Activated naive CD8-positive, alpha-beta T cell (primary cell): ENCODE results near the gene OR2AE1.
"Not testable (repeated sequence)": the region's sequence is repeated elsewhere in the genome, so short reads cannot be mapped to it uniquely, and the experiment has no call there.

ENCODE experiments used
- H3K27ac Mint-ChIP-seq: one replicate; pipeline ENCODE4 v1.8.0; 2021; ENCODE audit warnings: mixed read lengths
- H3K27me3 Mint-ChIP-seq: one replicate; pipeline ENCODE4 v1.8.0; 2021; ENCODE audit warnings: mixed read lengths
- H3K36me3 Mint-ChIP-seq: one replicate; pipeline ENCODE4 v1.8.0; 2021; ENCODE audit warnings: mixed read lengths
- H3K4me1 Mint-ChIP-seq: one replicate; pipeline ENCODE4 v1.8.0; 2021; ENCODE audit warnings: low read depth, mixed read lengths
- H3K4me3 Mint-ChIP-seq: one replicate; pipeline ENCODE4 v1.8.0; 2021; ENCODE audit warnings: mild to moderate bottlenecking, mixed read lengths
- H3K9me3 Mint-ChIP-seq: one replicate; pipeline ENCODE4 v1.8.0; 2021; ENCODE audit warnings: low read depth, mixed read lengths

OR2AE1 gene, protein sequence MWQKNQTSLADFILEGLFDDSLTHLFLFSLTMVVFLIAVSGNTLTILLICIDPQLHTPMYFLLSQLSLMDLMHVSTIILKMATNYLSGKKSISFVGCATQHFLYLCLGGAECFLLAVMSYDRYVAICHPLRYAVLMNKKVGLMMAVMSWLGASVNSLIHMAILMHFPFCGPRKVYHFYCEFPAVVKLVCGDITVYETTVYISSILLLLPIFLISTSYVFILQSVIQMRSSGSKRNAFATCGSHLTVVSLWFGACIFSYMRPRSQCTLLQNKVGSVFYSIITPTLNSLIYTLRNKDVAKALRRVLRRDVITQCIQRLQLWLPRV

DNA sequence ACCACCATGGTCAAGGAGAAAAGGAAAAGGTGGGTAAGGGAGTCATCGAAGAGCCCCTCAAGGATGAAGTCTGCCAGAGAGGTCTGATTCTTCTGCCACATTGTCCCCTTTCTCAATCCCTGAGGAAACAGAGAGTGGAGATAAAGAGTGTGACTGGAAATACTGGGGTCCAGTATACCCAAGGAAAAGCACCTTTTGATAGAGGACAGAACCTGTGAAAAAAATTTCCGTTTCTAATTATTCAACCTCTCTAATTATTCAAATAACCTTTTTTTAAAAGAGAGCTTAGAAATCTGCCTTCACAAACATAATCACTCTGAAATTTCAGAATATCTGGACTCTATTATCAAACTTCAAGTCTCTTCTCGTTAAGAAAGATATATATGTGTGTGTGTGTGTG, at the start of gene OR2AE1:
Gene OR2AE1, minus strand, starts transcription at position 101 of the 400 bp plus-strand sequence. Its CDS starts 0 bp downstream, at position 101.
- Mint-ChIP-seq H3K4me3 (no peak within 1 kb of the TSS), H3K27me3 (no peaks in the 10 kb centered on the region), H3K9me3 (no peaks in the 10 kb centered on the region), H3K27ac (no peak within 1 kb of the TSS), H3K36me3 (peaks cover 12% of the 10 kb centered on the region), H3K4me1 (peaks cover 3% of the 10 kb centered on the region)

DNA sequence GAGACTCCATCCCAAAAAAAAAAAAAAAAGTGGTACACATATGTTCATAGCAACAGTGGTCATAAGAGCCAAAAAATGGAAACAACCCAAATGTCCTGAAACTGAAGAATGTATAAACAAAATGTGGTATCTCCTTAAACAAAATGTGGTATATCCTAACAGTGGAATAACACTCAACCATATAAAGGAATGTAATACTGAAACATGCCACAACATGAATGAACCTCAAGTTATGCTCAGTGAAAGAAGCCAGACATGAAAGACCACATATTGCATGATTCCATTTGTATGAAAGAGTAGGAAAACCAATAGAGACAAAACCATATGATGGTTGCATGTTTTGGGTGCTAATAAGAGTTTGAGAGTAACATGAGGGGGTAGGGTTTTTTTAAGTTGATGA, 49.5 kb upstream of the OR2AE1 start:
- H3K27me3 Mint-ChIP-seq, result peaks cover 8% of the 10 kb centered on the region
- H3K4me1 Mint-ChIP-seq, result peaks cover 35% of the 10 kb centered on the region
- H3K27ac Mint-ChIP-seq, result no peak overlapping the region
- H3K9me3 Mint-ChIP-seq, result no peaks in the 10 kb centered on the region
- peaks cover 4% of the 10 kb centered on the region for H3K36me3 Mint-ChIP-seq
- no peak overlapping the region for H3K4me3 Mint-ChIP-seq

DNA sequence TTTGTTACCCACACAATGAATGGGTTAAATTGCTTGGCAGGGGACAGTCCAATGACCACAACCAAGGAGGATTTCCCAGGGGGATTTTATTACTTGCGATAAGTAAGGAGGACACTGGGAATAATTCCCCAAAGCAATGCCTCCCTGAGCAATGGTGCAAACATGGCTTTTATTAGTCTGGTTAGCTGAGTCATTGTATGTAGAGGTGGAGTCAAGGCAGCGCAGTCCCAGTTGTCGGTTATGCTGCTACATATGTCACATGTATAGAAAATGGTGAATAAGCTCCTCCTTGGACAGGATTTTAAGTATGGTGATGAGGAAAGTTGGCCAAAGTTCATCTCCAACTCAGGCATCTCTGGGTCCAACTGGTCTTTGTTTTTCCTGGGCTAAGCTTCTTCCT, 46.4 kb upstream of the OR2AE1 start:
- peaks cover 24% of the 10 kb centered on the region for H3K4me1 Mint-ChIP-seq
- H3K27ac Mint-ChIP-seq, result no peak overlapping the region
- H3K27me3 Mint-ChIP-seq, result peaks cover 8% of the 10 kb centered on the region
- H3K36me3 Mint-ChIP-seq, result peaks cover 9% of the 10 kb centered on the region
- H3K9me3 Mint-ChIP-seq, result no peaks in the 10 kb centered on the region
- H3K4me3 Mint-ChIP-seq, result no peak overlapping the region

DNA sequence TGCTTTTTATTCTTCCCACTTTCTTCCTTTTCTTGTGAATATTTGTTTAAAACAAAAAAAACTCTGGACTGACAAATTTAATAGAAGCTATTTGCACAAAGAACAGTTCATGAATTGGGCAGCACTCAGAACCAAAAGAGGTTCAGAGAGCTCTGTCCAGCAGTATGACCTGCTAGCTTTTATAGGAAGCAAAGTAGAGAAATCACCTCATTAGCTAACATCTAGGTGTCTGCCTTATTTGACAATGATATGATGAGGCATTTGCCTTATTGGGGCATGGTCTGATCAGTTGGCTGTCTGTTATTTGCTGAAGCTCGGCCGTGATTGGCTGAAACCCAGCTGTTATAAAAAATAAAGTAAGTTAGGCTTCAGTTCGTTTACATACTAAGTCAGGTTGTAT, 43.3 kb upstream of the OR2AE1 start:
- H3K9me3 Mint-ChIP-seq, result no peaks in the 10 kb centered on the region
- peaks cover 13% of the 10 kb centered on the region for H3K36me3 Mint-ChIP-seq
- H3K27me3 Mint-ChIP-seq, result no peaks in the 10 kb centered on the region
- H3K27ac Mint-ChIP-seq, result peak overlapping the region; percentile 99
- peaks cover 44% of the 10 kb centered on the region for H3K4me1 Mint-ChIP-seq
- peak overlapping the region; percentile 99 for H3K4me3 Mint-ChIP-seq

DNA sequence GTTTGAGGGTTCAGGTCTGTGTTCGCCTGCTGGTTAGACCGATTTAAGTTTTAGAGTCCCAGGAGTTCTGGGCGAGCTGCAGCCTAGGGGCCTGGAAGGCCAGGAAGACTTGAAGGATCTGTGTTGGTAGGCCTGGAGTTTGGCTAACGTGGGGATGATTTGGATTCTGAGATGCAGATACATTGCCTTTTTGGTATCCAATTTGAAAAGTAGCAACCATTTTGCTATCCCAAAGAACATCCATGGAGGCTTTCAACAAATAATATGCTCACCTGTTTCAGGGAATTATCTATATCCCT, 42.9 kb upstream of the OR2AE1 start:
- H3K4me1 Mint-ChIP-seq, result peaks cover 47% of the 10 kb centered on the region
- peaks cover 13% of the 10 kb centered on the region for H3K36me3 Mint-ChIP-seq
- H3K27ac Mint-ChIP-seq, result peak overlapping the region; percentile 99
- H3K9me3 Mint-ChIP-seq, result no peaks in the 10 kb centered on the region
- peak overlapping the region; percentile 99 for H3K4me3 Mint-ChIP-seq
- no peaks in the 10 kb centered on the region for H3K27me3 Mint-ChIP-seq

DNA sequence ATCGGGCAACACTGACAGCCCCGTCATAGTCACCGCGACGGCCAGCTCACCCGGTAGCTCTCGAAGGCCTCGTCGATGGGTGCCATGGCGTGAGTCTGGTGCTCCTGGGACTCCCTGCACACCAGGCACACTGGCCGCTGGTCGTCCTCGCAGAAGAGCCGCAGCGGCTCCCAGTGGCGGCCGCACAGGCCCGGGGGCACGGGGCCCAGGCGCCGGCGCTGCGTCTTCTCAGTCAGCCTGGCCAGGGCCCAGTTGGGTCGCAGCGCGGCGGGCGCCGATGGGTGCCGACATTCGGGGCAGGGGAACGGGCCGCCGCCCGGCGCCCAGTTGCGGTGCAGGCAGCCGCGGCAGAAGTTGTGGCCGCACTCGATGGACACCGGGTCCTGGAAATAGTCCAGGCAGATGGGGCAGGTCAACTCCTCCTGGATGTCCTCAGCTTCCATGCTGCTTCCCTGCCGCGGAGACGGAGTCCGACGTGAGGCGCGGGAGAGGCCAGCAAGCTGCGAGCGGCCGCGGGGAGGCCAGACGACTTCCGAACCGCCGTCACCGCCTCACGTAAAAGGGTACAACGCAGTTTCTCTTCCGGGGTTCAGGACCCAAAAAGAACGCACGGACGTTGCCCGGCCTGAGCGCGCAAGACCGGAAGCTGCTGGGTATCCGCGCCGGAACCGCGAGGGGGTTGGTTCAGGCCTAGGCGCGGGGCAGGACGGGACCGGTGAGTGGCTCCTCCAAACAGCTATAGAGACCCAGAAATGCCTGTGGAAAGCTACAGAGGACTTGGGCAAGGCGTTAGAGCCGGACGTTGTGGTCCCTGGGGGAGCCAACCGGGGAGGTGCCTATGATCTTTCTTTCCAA, 42.4 kb upstream of the OR2AE1 start, which contains the start of gene TRIM4:
Gene TRIM4, minus strand, starts transcription at position 572 of the 855 bp plus-strand sequence. Its CDS starts 129 bp downstream, at position 443.
- peak within 1 kb of the TSS; percentile 99 for H3K27ac Mint-ChIP-seq
- H3K4me1 Mint-ChIP-seq, result peaks cover 52% of the 10 kb centered on the region
- no peaks in the 10 kb centered on the region for H3K27me3 Mint-ChIP-seq
- peaks cover 13% of the 10 kb centered on the region for H3K36me3 Mint-ChIP-seq
- H3K4me3 Mint-ChIP-seq, result peak within 1 kb of the TSS; percentile 99
- no peaks in the 10 kb centered on the region for H3K9me3 Mint-ChIP-seq

DNA sequence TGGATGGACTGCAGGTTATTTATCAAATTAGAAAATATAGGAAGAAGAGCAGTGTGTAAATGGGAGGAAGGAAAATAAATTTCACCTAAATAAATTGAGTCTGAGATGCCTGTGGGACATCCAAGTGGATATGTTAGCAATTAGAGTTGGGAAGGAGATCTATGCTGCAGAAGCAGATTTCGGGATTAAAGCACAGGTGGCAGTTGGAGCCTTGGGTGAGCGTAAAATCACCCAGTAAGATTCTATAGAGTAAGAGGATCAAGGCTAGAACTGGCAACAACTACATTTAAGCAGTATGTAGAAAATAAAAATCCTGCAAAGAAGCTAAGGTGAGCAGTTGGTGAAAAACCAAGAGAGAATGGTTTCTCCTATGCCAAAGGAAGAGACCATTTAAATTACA, 34.1 kb upstream of the OR2AE1 start:
- H3K36me3 Mint-ChIP-seq, result no peaks in the 10 kb centered on the region
- H3K4me1 Mint-ChIP-seq, result peaks cover 52% of the 10 kb centered on the region
- H3K9me3 Mint-ChIP-seq, result no peaks in the 10 kb centered on the region
- H3K27ac Mint-ChIP-seq, result no peak overlapping the region
- H3K27me3 Mint-ChIP-seq, result no peaks in the 10 kb centered on the region
- H3K4me3 Mint-ChIP-seq, result no peak overlapping the region

DNA sequence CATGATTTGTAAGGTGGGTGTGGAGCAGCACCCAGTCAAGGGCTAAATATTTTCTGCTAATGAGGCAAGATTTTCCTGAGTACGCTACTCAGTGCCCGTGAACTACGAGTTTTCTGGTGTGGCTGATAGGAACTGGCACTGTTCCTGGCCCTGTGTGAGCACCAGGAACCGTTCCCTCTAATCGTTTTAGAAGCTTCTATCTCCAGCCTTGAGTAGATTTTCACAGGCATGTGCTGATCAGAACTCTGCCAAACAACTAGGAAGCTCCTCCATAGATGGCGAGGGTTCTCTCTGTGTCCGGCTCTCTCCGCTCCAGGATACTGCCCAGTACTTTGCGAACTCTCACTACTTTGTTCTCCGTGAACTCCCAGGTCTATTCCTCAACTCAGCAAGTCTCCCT, 24.7 kb upstream of the OR2AE1 start:
- peaks cover 21% of the 10 kb centered on the region for H3K36me3 Mint-ChIP-seq
- no peak overlapping the region for H3K4me3 Mint-ChIP-seq
- H3K9me3 Mint-ChIP-seq, result no peaks in the 10 kb centered on the region
- no peak overlapping the region for H3K27ac Mint-ChIP-seq
- peaks cover 7% of the 10 kb centered on the region for H3K4me1 Mint-ChIP-seq
- H3K27me3 Mint-ChIP-seq, result no peaks in the 10 kb centered on the region

DNA sequence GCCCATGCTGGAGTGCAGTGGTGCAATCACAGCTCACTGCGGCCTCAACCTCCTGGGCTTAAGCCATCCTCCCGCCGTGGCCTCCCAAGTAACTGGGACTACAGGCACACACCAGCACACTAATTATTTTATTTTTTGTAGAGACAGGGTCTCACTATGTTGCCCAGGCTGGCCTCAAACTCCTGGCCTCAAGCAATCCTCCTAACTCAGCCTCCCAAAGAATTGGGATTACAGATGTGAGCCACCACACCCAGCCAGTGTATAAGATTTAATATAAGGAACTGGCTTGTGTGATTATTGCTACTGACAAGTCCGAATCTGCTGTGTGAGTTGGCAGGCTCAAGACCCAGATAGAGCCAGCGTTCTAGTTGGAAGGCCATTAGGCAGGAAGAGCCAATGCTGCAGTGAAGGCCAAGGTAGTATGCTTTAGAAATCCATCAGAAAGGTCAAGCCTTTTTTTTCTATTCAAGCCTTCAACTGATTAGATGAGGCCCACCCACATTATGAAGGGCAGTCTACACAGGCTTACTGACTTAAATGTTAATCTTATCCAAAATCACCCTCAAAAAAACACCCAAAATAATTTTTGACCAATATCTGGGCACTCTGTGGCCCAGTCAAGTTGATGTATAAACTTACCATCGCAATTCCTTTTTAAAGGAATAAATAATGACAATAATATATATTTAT, 23.1 kb upstream of the OR2AE1 start:
- Mint-ChIP-seq H3K27me3 (no peaks in the 10 kb centered on the region), H3K36me3 (peaks cover 21% of the 10 kb centered on the region), H3K4me1 (peaks cover 7% of the 10 kb centered on the region), H3K9me3 (no peaks in the 10 kb centered on the region), H3K27ac (no peak overlapping the region), H3K4me3 (no peak overlapping the region)

DNA sequence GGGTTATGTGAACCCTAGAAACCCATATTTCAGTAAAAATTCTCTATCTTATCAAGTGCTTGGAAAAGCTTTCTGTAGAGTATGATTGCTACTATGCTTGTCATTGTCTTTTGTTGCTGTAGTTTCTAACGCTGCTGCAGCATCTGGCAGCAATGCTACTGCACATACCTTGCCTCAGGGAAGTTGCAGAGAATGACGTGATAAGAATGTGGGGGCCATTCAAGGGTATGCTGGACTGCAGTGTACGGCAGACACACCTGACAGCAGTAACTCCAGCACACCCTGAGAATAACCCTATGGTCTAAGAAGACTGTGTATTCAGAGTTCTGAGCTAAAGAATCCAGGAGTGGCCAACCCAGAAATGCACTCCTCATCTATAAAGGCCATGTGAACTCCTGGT, 22.0 kb upstream of the OR2AE1 start:
- Mint-ChIP-seq H3K4me3 (no peak overlapping the region), H3K27me3 (no peaks in the 10 kb centered on the region), H3K4me1 (peaks cover 7% of the 10 kb centered on the region), H3K27ac (no peak overlapping the region), H3K9me3 (no peaks in the 10 kb centered on the region), H3K36me3 (peaks cover 18% of the 10 kb centered on the region)

DNA sequence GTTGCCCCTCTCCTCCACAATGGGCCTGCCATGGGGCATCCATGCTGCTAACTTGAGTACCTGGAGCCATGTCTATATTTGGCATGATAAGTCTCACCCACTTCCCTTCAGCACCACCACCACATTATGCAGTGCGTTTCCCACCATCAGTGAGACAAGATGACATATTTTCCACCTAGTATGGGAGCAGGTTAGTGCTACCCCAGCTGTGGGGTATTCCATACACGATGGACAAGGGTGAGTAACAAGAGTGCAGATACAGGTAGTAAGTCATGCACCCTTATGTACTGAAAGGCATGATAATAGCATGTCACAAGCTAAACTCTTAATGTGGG, 21.2 kb upstream of the OR2AE1 start:
- H3K4me1 Mint-ChIP-seq, result peaks cover 7% of the 10 kb centered on the region
- no peak overlapping the region for H3K4me3 Mint-ChIP-seq
- no peak overlapping the region for H3K27ac Mint-ChIP-seq
- no peaks in the 10 kb centered on the region for H3K9me3 Mint-ChIP-seq
- peaks cover 18% of the 10 kb centered on the region for H3K36me3 Mint-ChIP-seq
- no peaks in the 10 kb centered on the region for H3K27me3 Mint-ChIP-seq

DNA sequence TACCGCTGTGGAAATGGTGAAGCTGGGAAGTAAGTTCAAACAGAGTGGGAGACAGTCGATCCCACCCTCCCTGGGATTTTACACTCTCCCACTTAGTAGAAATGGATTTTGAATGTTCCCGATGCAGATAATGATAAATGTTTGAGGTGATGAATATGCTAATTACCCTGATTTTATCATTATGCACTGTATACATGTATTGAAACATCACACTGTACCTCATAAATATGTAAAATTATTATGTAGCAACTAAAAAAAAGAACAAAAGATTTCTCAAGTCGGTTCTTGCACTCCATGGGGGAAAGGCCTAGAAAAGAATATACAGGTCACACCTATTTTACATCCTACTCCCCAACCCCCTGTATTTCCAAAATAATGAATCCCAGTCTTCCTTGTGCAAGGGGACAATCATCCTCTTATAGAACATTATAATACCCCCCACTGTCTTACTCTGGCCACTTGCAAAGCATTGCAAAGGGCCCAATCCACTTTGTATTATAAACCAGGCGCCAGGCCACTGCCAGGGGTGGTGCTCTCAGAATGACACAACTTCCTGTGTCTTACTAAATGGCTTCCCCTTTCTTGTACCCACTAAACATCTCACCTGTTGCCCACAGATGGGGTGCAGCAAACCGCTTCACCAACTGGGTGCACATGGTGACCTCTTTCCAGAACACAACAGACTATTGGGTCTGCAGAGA, 20.6 kb upstream of the OR2AE1 start:
- no peaks in the 10 kb centered on the region for H3K9me3 Mint-ChIP-seq
- peaks cover 7% of the 10 kb centered on the region for H3K4me1 Mint-ChIP-seq
- no peaks in the 10 kb centered on the region for H3K27me3 Mint-ChIP-seq
- H3K36me3 Mint-ChIP-seq, result peaks cover 14% of the 10 kb centered on the region
- no peak overlapping the region for H3K4me3 Mint-ChIP-seq
- no peak overlapping the region for H3K27ac Mint-ChIP-seq

DNA sequence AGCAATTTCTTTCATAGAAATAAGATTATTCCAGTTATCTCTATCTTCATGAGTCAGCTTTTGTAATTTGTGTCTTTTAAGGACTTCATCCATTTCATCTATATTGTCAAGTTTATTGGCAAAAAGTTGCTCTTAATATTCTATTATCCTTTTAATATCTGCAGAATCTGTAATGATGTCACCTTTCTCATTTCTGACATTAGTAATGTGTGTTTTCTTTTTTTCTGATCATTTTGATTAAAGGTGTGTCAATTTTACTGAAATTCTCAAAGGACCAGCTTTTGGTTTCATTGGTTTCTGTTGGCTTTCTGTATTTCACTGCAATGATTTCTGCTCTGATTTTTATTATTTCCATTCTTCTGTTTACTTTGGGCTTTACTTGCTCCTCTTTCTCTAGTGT, 17.9 kb upstream of the OR2AE1 start:
- H3K27ac Mint-ChIP-seq, result no peak overlapping the region
- peaks cover 14% of the 10 kb centered on the region for H3K36me3 Mint-ChIP-seq
- H3K4me1 Mint-ChIP-seq, result peaks cover 7% of the 10 kb centered on the region
- H3K4me3 Mint-ChIP-seq, result no peak overlapping the region
- H3K9me3 Mint-ChIP-seq, result no peaks in the 10 kb centered on the region
- H3K27me3 Mint-ChIP-seq, result no peaks in the 10 kb centered on the region

DNA sequence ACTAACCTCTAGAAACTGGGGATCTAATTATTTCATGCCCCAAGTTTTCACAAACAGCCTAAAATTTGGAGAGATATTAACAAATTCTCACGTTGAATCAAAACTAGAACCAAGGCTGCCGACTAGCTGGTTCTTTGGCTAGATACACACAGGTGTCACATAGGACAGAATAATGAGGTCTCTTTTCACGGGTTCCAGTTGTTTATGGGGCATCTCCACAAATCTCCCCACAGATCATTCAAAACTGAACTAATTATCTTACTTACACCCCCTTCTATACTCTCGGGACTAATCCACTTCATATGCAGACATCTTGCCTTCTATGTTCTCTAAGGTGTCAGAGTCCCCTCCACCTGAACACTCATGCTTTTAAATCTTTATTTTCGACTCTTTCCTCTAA, 16.4 kb upstream of the OR2AE1 start:
- Mint-ChIP-seq H3K4me3 (no peak overlapping the region), H3K4me1 (peaks cover 7% of the 10 kb centered on the region), H3K27me3 (no peaks in the 10 kb centered on the region), H3K36me3 (peaks cover 16% of the 10 kb centered on the region), H3K9me3 (no peaks in the 10 kb centered on the region), H3K27ac (peak overlapping the region; percentile 55)

DNA sequence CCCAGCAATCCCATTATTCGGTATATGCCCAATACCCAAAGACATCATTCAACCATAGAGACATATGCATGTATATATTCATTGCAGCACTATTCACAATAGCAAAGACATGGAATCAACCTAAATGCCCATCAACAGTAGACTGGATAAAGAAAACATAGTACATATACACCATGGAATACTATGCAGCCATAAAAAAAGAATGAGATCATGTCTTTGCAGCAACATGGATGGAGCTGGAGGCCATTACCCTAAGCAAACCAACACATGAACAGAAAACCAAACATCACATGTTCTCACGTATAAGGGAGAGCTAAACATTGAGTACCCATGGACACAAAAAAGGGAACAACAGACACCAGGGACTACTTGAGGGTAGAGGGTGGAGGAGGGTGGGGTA, 13.5 kb upstream of the OR2AE1 start:
- not testable (repeated sequence) for H3K27ac Mint-ChIP-seq, H3K4me3 Mint-ChIP-seq, H3K27me3 Mint-ChIP-seq, H3K4me1 Mint-ChIP-seq, H3K9me3 Mint-ChIP-seq
- H3K36me3 Mint-ChIP-seq, result peaks cover 13% of the 10 kb centered on the region
